Osteocyte (in vitro differentiated cells): ENCODE data around the gene TCP11. TPM values are rescaled to one million over a fixed set of nuclear protein-coding genes. Genes with fewer than 3 reads are reported as not detected.

Source experiments
- DNase-seq: peaks from one replicate; pipeline ENCODE4 v3.0.0; 2021; ENCODE audit warnings: mixed read lengths; ENCODE audit not compliant: unreplicated experiment; ENCODE audit errors: extremely low spot score
- H3K27ac Mint-ChIP-seq: one replicate; pipeline ENCODE4 v1.8.0; 2021; ENCODE audit warnings: mild to moderate bottlenecking, mixed read lengths; ENCODE audit not compliant: unreplicated experiment
- H3K27me3 Mint-ChIP-seq: one replicate; pipeline ENCODE4 v1.8.0; 2021; ENCODE audit warnings: mixed read lengths; ENCODE audit not compliant: unreplicated experiment
- H3K36me3 Mint-ChIP-seq: one replicate; pipeline ENCODE4 v1.8.0; 2021; ENCODE audit warnings: mixed read lengths; ENCODE audit not compliant: unreplicated experiment
- H3K4me1 Mint-ChIP-seq: one replicate; pipeline ENCODE4 v1.8.0; 2021; ENCODE audit warnings: mixed read lengths; ENCODE audit not compliant: unreplicated experiment
- H3K4me3 Mint-ChIP-seq: one replicate; pipeline ENCODE4 v1.8.0; 2021; ENCODE audit warnings: mild to moderate bottlenecking, moderate library complexity, mixed read lengths; ENCODE audit not compliant: unreplicated experiment
- H3K9me3 Mint-ChIP-seq: one replicate; pipeline ENCODE4 v1.8.0; 2021; ENCODE audit warnings: mixed read lengths; ENCODE audit not compliant: unreplicated experiment
- total RNA-seq: library from RNA; stranded (reverse); gene quantifications from 2 replicates; pipeline ENCODE4 v1.2.1, GENCODE V29; 2021
- TF ChIP-seq, protein P1 (sequence below): fragments of 200-600 bp; sonication (generic); IDR thresholded peaks from 2 replicates; pipeline ENCODE4 v1.5.0; 2021; ENCODE audit warnings: antibody characterized with exemption, mild to moderate bottlenecking, moderate library complexity

Gene TCP11
- total RNA-seq, 1 donor from 2014 or later, result 0.43 TPM

- no peak overlapping the region for H3K27ac Mint-ChIP-seq
- peaks cover 51% of the 10 kb centered on the region for H3K4me1 Mint-ChIP-seq
- TF ChIP-seq, protein P1, sequence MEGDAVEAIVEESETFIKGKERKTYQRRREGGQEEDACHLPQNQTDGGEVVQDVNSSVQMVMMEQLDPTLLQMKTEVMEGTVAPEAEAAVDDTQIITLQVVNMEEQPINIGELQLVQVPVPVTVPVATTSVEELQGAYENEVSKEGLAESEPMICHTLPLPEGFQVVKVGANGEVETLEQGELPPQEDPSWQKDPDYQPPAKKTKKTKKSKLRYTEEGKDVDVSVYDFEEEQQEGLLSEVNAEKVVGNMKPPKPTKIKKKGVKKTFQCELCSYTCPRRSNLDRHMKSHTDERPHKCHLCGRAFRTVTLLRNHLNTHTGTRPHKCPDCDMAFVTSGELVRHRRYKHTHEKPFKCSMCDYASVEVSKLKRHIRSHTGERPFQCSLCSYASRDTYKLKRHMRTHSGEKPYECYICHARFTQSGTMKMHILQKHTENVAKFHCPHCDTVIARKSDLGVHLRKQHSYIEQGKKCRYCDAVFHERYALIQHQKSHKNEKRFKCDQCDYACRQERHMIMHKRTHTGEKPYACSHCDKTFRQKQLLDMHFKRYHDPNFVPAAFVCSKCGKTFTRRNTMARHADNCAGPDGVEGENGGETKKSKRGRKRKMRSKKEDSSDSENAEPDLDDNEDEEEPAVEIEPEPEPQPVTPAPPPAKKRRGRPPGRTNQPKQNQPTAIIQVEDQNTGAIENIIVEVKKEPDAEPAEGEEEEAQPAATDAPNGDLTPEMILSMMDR, result no peak
- peak; percentile 79 for DNase-seq
- no peaks in the 10 kb centered on the region for H3K9me3 Mint-ChIP-seq
- no peaks in the 10 kb centered on the region for H3K27me3 Mint-ChIP-seq
- H3K36me3 Mint-ChIP-seq, result peaks cover 37% of the 10 kb centered on the region
- H3K4me3 Mint-ChIP-seq, result no peak overlapping the region
Measured at GRCh38 chr6:35088281-35089215, 52.6 kb downstream of the TCP11 start.

- DNase-seq, result peak; percentile 74
- TF ChIP-seq, protein P1, result no peak
- peaks cover 42% of the 10 kb centered on the region for H3K4me1 Mint-ChIP-seq
Measured at GRCh38 chr6:35087361-35088280, 53.5 kb downstream of the TCP11 start.

DNA sequence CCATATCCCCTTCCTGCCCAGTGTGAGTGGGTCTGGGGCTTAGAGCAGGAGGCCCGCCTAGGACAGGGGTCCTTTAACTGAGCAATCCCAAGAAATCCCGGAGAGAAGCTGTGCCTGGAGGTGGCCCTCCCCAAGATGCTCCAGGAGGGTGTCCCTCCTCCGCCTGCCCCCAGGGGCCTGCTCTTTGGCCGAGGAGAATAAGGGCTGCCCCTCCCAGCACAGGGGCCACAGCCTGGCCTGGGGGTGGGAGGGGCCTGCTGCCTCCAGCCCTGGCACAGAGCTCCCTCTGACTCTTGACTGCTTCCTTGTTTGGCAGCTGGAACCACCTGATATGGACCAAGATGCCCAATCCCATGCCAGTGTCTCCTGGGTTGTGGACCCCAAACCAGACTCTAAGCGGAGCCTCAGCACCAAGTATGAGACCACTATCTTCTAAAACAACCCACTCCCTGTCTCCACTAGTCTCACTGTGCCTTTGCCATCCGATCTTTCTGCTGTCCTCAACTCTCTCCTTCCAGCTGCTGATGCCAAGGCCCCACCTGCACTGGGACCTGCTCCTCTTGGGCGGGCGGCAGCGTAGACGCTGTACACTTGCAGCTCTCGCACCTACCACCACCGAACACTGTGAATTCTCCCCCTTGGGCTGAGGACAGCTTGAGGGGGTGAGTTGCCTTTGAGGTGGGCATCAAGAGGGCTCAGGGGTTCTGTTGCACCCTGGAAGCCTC lies 54.3 kb downstream of the TCP11 start:
- peaks cover 39% of the 10 kb centered on the region for H3K36me3 Mint-ChIP-seq

More at GRCh38 chr6:35087361-35088280, 53.5 kb downstream of the TCP11 start:
- Mint-ChIP-seq H3K4me3 (no peak overlapping the region), H3K9me3 (no peaks in the 10 kb centered on the region), H3K27me3 (no peaks in the 10 kb centered on the region), H3K27ac (no peak overlapping the region), H3K36me3 (peaks cover 37% of the 10 kb centered on the region)

DNA sequence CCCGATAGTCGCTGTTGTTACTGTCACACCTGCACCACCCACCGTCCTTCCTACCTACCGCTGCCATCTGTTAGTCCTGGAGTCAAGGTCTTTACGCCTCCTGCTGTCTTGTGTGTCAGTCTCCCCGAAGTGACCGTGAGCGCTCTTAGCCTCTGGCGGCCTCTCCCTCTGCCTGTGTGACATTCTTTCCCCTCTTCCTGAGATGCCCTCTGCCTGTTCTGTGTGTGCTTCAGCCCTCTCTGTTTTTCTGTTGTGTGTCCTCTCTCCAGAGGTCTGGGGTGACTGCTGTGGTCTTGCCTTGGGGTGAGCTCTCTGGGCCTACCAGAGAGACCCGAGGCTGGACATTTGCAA lies 54.9 kb downstream of the TCP11 start:
- H3K9me3 Mint-ChIP-seq, result no peaks in the 10 kb centered on the region
- TF ChIP-seq, protein P1, result no peak
- H3K4me1 Mint-ChIP-seq, result peaks cover 42% of the 10 kb centered on the region
- peaks cover 41% of the 10 kb centered on the region for H3K36me3 Mint-ChIP-seq
- H3K4me3 Mint-ChIP-seq, result no peak overlapping the region
- H3K27ac Mint-ChIP-seq, result no peak overlapping the region
- H3K27me3 Mint-ChIP-seq, result no peaks in the 10 kb centered on the region
- DNase-seq, result no peak

More for the DNA sequence above, 54.3 kb downstream of the TCP11 start:
- Mint-ChIP-seq H3K27ac (no peak overlapping the region), H3K4me1 (peaks cover 42% of the 10 kb centered on the region), H3K9me3 (no peaks in the 10 kb centered on the region), H3K27me3 (no peaks in the 10 kb centered on the region), H3K4me3 (no peak overlapping the region)
- peak; percentile 65 for DNase-seq
- TF ChIP-seq, protein P1, result no peak
